GM12878 (cell line): ENCODE data around the gene POLR3A. TPM values are rescaled to one million over a fixed set of nuclear protein-coding genes. Genes with fewer than 3 reads are reported as not detected.

Experiments
- ATAC-seq: fragments of 200-7000 bp; cut with Tn5 transposase; 3 replicates; pipeline ENCODE4 v1.9.1; 2020; ENCODE audit warnings: mild to moderate bottlenecking, moderate library complexity
- BruUV-seq: library from RNA; stranded (reverse); fragments of 400-500 nt; replicated peaks from 2 replicates; lab custom pipeline; 2021; lab: Mats Ljungman, UMichigan
- CTCF ChIA-PET: fragments of 300-600 bp; sonication (Branson Sonifier 250); formaldehyde crosslinking; extraction: SDS; loops from one replicate; lab custom pipeline; 2021; ENCODE audit warnings: inconsistent platforms; lab: Yijun Ruan, JAX
- POLR2A ChIA-PET: fragments of 350-600 bp; formaldehyde crosslinking; extraction: SDS; loops from one replicate; lab custom pipeline; 2021; ENCODE audit warnings: inconsistent platforms; lab: Charles Lee
- RAD21 ChIA-PET: fragments of 300-600 bp; sonication (Branson Sonifier 250); formaldehyde crosslinking; loops from one replicate; lab custom pipeline; 2023; ENCODE audit warnings: antibody characterized with exemption; ENCODE audit not compliant: unreplicated experiment; lab: Charles Lee
- SMC1A ChIA-PET: fragments of 300-600 bp; sonication (Branson Sonifier 250); formaldehyde crosslinking; loops from one replicate; lab custom pipeline; 2023; ENCODE audit not compliant: unreplicated experiment, uncharacterized antibody; lab: Charles Lee
- DNase-seq: peaks from one replicate; pipeline ENCODE4 v3.0.0-alpha.2; 2011; ENCODE audit warnings: low read depth, low spot score
- FAIRE-seq: peaks from 3 replicates; lab custom pipeline; 2011; peaks lifted over from hg19 to GRCh38; lab: Jason Lieb, UNC
- H2AFZ ChIP-seq: 2 replicates; pipeline ENCODE4 v1.6.0; 2011; ENCODE audit warnings: low read depth, low read length, control low read depth; ENCODE audit not compliant: control insufficient read depth
- H3K27ac ChIP-seq: 2 replicates; pipeline ENCODE4 v1.5.1; 2011; ENCODE audit warnings: control low read depth; ENCODE audit not compliant: control insufficient read depth, insufficient read depth
- H3K27me3 ChIP-seq, 2 experiments: replicated peaks in 1 of 2; 2 replicates each; pipeline versions ENCODE4 v1.6.0 to v1.6.1; 2011; ENCODE audit warnings: low read length in 1 of 2; ENCODE audit not compliant: control insufficient read depth in 2 of 2, insufficient read depth in 2 of 2
- H3K36me3 ChIP-seq, 2 experiments: 2 replicates each; pipeline ENCODE4 v1.5.1; 2011; ENCODE audit warnings: low read length in 1 of 2; ENCODE audit not compliant: control insufficient read depth in 2 of 2, insufficient read depth in 2 of 2
- H3K4me1 ChIP-seq: 2 replicates; pipeline ENCODE4 v1.6.1; 2011; ENCODE audit warnings: mild to moderate bottlenecking, low read length, moderate library complexity, mixed read lengths; ENCODE audit not compliant: control insufficient read depth, insufficient read depth
- H3K4me2 ChIP-seq: 2 replicates; pipeline ENCODE4 v1.6.0; 2011; ENCODE audit warnings: control low read depth; ENCODE audit not compliant: control insufficient read depth, insufficient read depth
- H3K4me3 ChIP-seq: fragments of 200-600 bp; sonication (generic); 2 replicates; pipeline ENCODE4 v1.5.1; 2016
- H3K79me2 ChIP-seq: 2 replicates; pipeline ENCODE4 v1.6.0; 2011; ENCODE audit warnings: low read length; ENCODE audit not compliant: control insufficient read depth, insufficient read depth
- H3K9ac ChIP-seq: 2 replicates; pipeline ENCODE4 v1.8.0; 2011; ENCODE audit warnings: low read length, control low read depth, mixed read lengths; ENCODE audit not compliant: control insufficient read depth, insufficient read depth
- H3K9me3 ChIP-seq: replicated peaks from 3 replicates; pipeline ENCODE4 v1.5.1; 2011; ENCODE audit warnings: mild to moderate bottlenecking, low read length; ENCODE audit not compliant: control insufficient read depth, insufficient read depth
- H4K20me1 ChIP-seq: 2 replicates; pipeline ENCODE4 v1.6.0; 2011; ENCODE audit not compliant: control insufficient read depth, insufficient read depth
- BCLAF1 ChIP-seq: fragments of 450-650 bp; IDR thresholded peaks from 2 replicates; pipeline ENCODE4 v1.6.1; 2017; ENCODE audit warnings: antibody characterized with exemption, mild to moderate bottlenecking, moderate library complexity
- EGR1 ChIP-seq, 2 experiments: IDR thresholded peaks; 1 replicate in 1 of 2; 2 replicates in 1 of 2; pipeline ENCODE4 v1.6.1; 2011 to 2012; ENCODE audit warnings: low read depth in 2 of 2, low read length in 2 of 2, borderline replicate concordance in 1 of 2, mild to moderate bottlenecking in 1 of 2, moderate library complexity in 1 of 2
- ETV6 ChIP-seq, 2 experiments: fragments of 450-650 bp in 1 of 2; IDR thresholded peaks in 1 of 2; conservative IDR thresholded peaks in 1 of 2; 2 replicates each; pipeline ENCODE4 v1.6.1; 2014; ENCODE audit warnings: antibody characterized with exemption in 1 of 2, borderline replicate concordance in 1 of 2, low read depth in 1 of 2, mild to moderate bottlenecking in 1 of 2, moderate library complexity in 1 of 2
- MEF2A ChIP-seq: IDR thresholded peaks from 2 replicates; pipeline ENCODE4 v1.6.1; 2011; ENCODE audit warnings: low read depth, mild to moderate bottlenecking, low read length, moderate library complexity; ENCODE audit not compliant: insufficient read depth
- MTA2 ChIP-seq: fragments of 450-650 bp; IDR thresholded peaks from 2 replicates; pipeline ENCODE4 v1.6.1; 2016; ENCODE audit warnings: low read depth, mild to moderate bottlenecking, moderate library complexity
- MXI1 ChIP-seq: fragments of 150-350 bp; IDR thresholded peaks from 2 replicates; pipeline ENCODE4 v1.6.1; 2011; ENCODE audit warnings: low read depth, mild to moderate bottlenecking, inconsistent platforms, low read length, improper control_type of control experiment
- NRF1 ChIP-seq: conservative IDR thresholded peaks from 2 replicates; pipeline ENCODE4 v1.6.1; 2011; ENCODE audit warnings: mild to moderate bottlenecking, low read depth, low read length, improper control_type of control experiment
- SMAD1 ChIP-seq: fragments of 450-650 bp; IDR thresholded peaks from 2 replicates; pipeline ENCODE4 v1.6.1; 2018; ENCODE audit warnings: mild to moderate bottlenecking, low read depth; ENCODE audit not compliant: partially characterized antibody
- ZNF274 ChIP-seq: IDR thresholded peaks from one replicate; pipeline ENCODE4 v1.8.0; 2011; ENCODE audit not compliant: insufficient read length, insufficient read depth
- WGBS: methylation state at CpG from one replicate; pipeline ENCODE4 v1.1.6; 2016; ENCODE audit warnings: low lambda C conversion rate; ENCODE audit not compliant: insufficient replicate concordance, insufficient coverage; ENCODE audit errors: missing lambda C conversion rate; 5-methylcytosine and 5-hydroxymethylcytosine counted together
- in situ Hi-C: fragments of 300-500 bp; cut with MboI; formaldehyde crosslinking; loops from 9 replicates; pipeline ENCODE4 v1.14.3; 2018; ENCODE audit warnings: mixed read lengths
- intact Hi-C: fragments of 100-400 bp; cut with micrococcal nuclease; formaldehyde crosslinking; loops from one replicate; pipeline ENCODE4 v1.14.2; 2022; ENCODE audit not compliant: unreplicated experiment
- polyA plus RNA-seq, 11 experiments: library from polyadenylated mRNA; depleted of rRNA in 4 of 11; unstranded in 6 of 11; stranded (reverse) in 5 of 11; fragments of >200 nt; fragmentation: Nextera tagmentation in 4 of 11; fragmentation: Illumina TruSeq in 1 of 11; extraction: Ambion mirVana in 4 of 11; extraction: Trizol in 1 of 11; gene quantifications; 1 replicate in 1 of 11; 2 replicates in 10 of 11; pipeline versions ENCODE4 v1.2.1 to v1.2.3, GENCODE V29; 2011 to 2016; ENCODE audit warnings: inconsistent platforms in 2 of 11, missing spikeins in 2 of 11, low read depth in 1 of 11
- total RNA-seq, 4 experiments: library from RNA; depleted of rRNA in 3 of 4; stranded (reverse); fragments of >200 nt in 3 of 4; fragmentation: Illumina TruSeq in 1 of 4; extraction: Trizol in 1 of 4; gene quantifications; 2 replicates each; pipeline versions ENCODE4 v1.2.1 to v1.2.3, GENCODE V29; 2013 to 2021
- TF ChIP-seq, protein P1 (sequence below): IDR thresholded peaks from 2 replicates; pipeline ENCODE4 v1.6.1; 2011; ENCODE audit warnings: low read depth, low read length, improper control_type of control experiment, borderline replicate concordance

POLR3A gene
- total and polyA plus RNA-seq, 10 of the 15 experiments (the other 5 are each of a cell fraction or from before 2014, with no cell fraction given): 5.4 to 20.4 (median 14.4) TPM

DNA sequence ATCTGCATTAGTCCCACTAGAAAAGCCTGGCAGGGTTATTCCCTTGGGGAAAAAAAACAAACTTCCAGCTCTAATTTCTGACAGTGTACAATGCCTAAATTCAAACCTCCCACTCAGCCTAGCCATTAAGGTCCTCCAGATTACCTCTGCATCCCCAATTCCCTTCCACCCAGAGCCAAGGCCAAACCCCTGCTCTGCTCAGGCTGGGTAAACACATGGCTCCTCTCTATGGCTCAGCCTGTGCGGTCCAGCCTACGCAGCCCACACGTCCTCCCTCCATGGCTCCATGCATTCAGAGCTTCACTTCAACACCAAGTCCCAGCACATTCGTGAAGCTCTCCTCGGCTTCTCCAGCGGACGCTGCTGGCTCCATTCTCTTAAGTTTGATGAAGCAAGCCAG lies 107.9 kb downstream of the POLR3A start:
- TF ChIP-seq NRF1 (no peak), ZNF274 (no peak)
- POLR2A ChIA-PET: no interaction called here

DNA sequence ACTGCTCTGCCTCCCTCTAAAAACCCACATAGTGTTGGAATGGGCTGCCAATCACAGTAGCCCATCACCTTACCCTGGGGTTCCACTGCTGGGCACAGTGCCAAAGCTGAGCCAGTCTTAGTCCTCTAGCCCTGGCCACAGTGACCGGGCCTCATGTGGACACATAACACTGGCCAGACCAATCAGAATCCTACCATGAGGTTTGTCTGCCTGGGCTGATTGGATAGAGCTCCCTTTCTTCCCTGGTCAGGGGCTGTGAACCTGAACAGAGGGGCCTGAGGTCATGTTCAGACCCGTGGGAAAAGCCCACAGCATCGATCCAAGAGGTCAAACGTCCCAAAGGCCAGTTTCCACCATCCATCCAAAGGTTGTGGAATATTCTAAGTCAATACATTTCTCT lies 108.8 kb downstream of the POLR3A start:
- ATAC-seq (no peak; the same call in 2 of the 3 replicates), FAIRE-seq (no peak), DNase-seq (no peak)
- in situ Hi-C loops (no loop called here), intact Hi-C loops (no loop called here)
- no TSS peak for BruUV-seq
- Histone ChIP-seq H4K20me1 (no peaks in the 10 kb centered on the region), H2AFZ (no peak overlapping the region), H3K9me3 (no peaks in the 10 kb centered on the region), H3K4me2 (no peak overlapping the region), H3K27me3 (no peaks in the 10 kb centered on the region), H3K27ac (no peak overlapping the region), H3K9ac (no peak overlapping the region), H3K79me2 (no peaks in the 10 kb centered on the region; the same call in none of the 2 replicates), H3K36me3 (no peaks in the 10 kb centered on the region), H3K4me3 (no peak overlapping the region), H3K4me1 (peaks cover 6% of the 10 kb centered on the region)
- ChIA-PET POLR2A (interaction anchor here (1.2 kb wide), 1 partner anchor 10 kb away, joined by 3 read pairs; no protein-coding TSS in a partner anchor), SMC1A (interaction anchor here (0.5 to 2.0 kb wide), 2 partner anchors 8 to 11 kb away, joined by 3 to 7 read pairs; no protein-coding TSS in a partner anchor), CTCF (interaction anchor here (0.8 kb wide), 1 partner anchor 30 kb away, joined by 3 read pairs; no protein-coding TSS in a partner anchor), RAD21 (interaction anchor here (0.6 kb wide), 1 partner anchor 24 kb away, joined by 3 read pairs; no protein-coding TSS in a partner anchor)
- 0% methylated on average over 4 of the region's 4 CpGs for WGBS
- TF ChIP-seq MEF2A (no peak), MXI1 (no peak), EGR1 (IDR thresholded peaks at IDR 0.05; ENCODE audit: borderline replicate concordance in 1 of 2, low read depth in 2 of 2, low read length in 2 of 2) (no peak), MTA2 (no peak), SMAD1 (no peak), ETV6 (conservative IDR thresholded peaks at IDR 0.05 in 1 of 2, IDR thresholded peaks at IDR 0.05 in 1 of 2; ENCODE audit: borderline replicate concordance in 1 of 2, low read depth in 1 of 2) (no peak), BCLAF1 (no peak)
- TF ChIP-seq, protein P1, sequence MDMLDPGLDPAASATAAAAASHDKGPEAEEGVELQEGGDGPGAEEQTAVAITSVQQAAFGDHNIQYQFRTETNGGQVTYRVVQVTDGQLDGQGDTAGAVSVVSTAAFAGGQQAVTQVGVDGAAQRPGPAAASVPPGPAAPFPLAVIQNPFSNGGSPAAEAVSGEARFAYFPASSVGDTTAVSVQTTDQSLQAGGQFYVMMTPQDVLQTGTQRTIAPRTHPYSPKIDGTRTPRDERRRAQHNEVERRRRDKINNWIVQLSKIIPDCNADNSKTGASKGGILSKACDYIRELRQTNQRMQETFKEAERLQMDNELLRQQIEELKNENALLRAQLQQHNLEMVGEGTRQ: no peak

More for the DNA sequence above, 107.9 kb downstream of the POLR3A start:
- H3K36me3 ChIP-seq: no peaks in the 10 kb centered on the region
- peaks cover 9% of the 10 kb centered on the region for H3K4me1 ChIP-seq
- WGBS: 74% methylated on average over 7 of the region's 7 CpGs
- ChIA-PET RAD21 (no interaction called here), SMC1A (interaction anchor here (0.6 to 2.0 kb wide), 2 partner anchors 9 to 52 kb away, joined by 3 to 7 read pairs; no protein-coding TSS in a partner anchor), CTCF (interaction anchor here (0.7 kb wide), 1 partner anchor 63 kb away, joined by 3 read pairs; no protein-coding TSS in a partner anchor)
- no peaks in the 10 kb centered on the region for H3K9me3 ChIP-seq
- H3K4me2 ChIP-seq: no peak overlapping the region
- no peaks in the 10 kb centered on the region for H3K27me3 ChIP-seq
- no peak overlapping the region for H2AFZ ChIP-seq
- no peak overlapping the region for H3K9ac ChIP-seq
- FAIRE-seq: no peak
- no peak for ATAC-seq
- no TSS peak for BruUV-seq
- no peaks in the 10 kb centered on the region for H4K20me1 ChIP-seq
- no peak overlapping the region for H3K27ac ChIP-seq
- H3K79me2 ChIP-seq: no peaks in the 10 kb centered on the region; the same call in none of the 2 replicates
- intact Hi-C loops: no loop called here
- no peak overlapping the region for H3K4me3 ChIP-seq
- no peak for DNase-seq
- in situ Hi-C loops: no loop called here
